IMR-90 (cell line): Measurements from ENCODE around the gene ASTL. TPM values are rescaled to one million over a fixed set of nuclear protein-coding genes. Genes with fewer than 3 reads are reported as not detected.

Experiments used
- ATAC-seq: fragments of 200-7000 bp; cut with Tn5 transposase; 2 replicates; pipeline ENCODE4 v1.9.1; 2020; ENCODE audit warnings: low read depth, mild to moderate bottlenecking, moderate library complexity
- BruUV-seq: library from RNA; stranded (reverse); fragments of 400-500 nt; replicated peaks from 2 replicates; lab custom pipeline; 2021; lab: Mats Ljungman, UMichigan
- CTCF ChIA-PET: fragments of 300-600 bp; formaldehyde crosslinking; extraction: SDS; loops from one replicate; lab custom pipeline; 2021; ENCODE audit warnings: antibody characterized with exemption; lab: Yijun Ruan, JAX
- POLR2A ChIA-PET: fragments of 300-600 bp; sonication (Branson Sonifier 250); formaldehyde crosslinking; loops from one replicate; lab custom pipeline; 2022; ENCODE audit warnings: antibody characterized with exemption; ENCODE audit not compliant: unreplicated experiment; lab: Charles Lee
- DNase-seq: peaks from one replicate; pipeline ENCODE4 v3.0.0; 2013
- H2AFZ ChIP-seq: replicated peaks from 2 replicates; pipeline ENCODE3; 2013; ENCODE audit warnings: low read length, mild to moderate bottlenecking; ENCODE audit not compliant: poor library complexity
- H2AK5ac ChIP-seq: 2 replicates; pipeline ENCODE4 v1.6.1; 2013; ENCODE audit warnings: low read depth, low read length, inconsistent platforms
- H2AK9ac ChIP-seq: replicated peaks from 2 replicates; pipeline ENCODE3; 2013; ENCODE audit warnings: mild to moderate bottlenecking, low read depth, low read length, moderate library complexity; ENCODE audit not compliant: poor library complexity
- H2BK120ac ChIP-seq: 2 replicates; pipeline ENCODE4 v1.6.1; 2013; ENCODE audit warnings: low read depth, low read length, inconsistent platforms
- H2BK15ac ChIP-seq: 3 replicates; pipeline ENCODE4 v1.6.1; 2013; ENCODE audit warnings: low read depth, low read length, inconsistent platforms
- H2BK20ac ChIP-seq: 2 replicates; pipeline ENCODE4 v1.6.1; 2013; ENCODE audit warnings: low read depth, mild to moderate bottlenecking, inconsistent platforms, low read length, moderate library complexity
- H2BK5ac ChIP-seq: 2 replicates; pipeline ENCODE4 v1.6.1; 2013; ENCODE audit warnings: mild to moderate bottlenecking, low read depth, low read length, inconsistent platforms; ENCODE audit not compliant: poor library complexity, severe bottlenecking
- H3K14ac ChIP-seq: replicated peaks from 2 replicates; pipeline ENCODE4 v1.6.1; 2013; ENCODE audit warnings: low read depth, low read length, inconsistent platforms
- H3K18ac ChIP-seq: 2 replicates; pipeline ENCODE4 v1.6.1; 2013; ENCODE audit warnings: low read depth, low read length, control low read depth
- H3K23ac ChIP-seq: 2 replicates; pipeline ENCODE4 v1.6.1; 2013; ENCODE audit warnings: low read depth, low read length, inconsistent platforms
- H3K27ac ChIP-seq: 2 replicates; pipeline ENCODE4 v1.5.1; 2013; ENCODE audit warnings: mild to moderate bottlenecking, control low read depth, low read length; ENCODE audit not compliant: insufficient read depth
- H3K27me3 ChIP-seq: 2 replicates; pipeline ENCODE4 v1.6.1; 2013; ENCODE audit warnings: low read length; ENCODE audit not compliant: control insufficient read depth, insufficient read depth
- H3K36me3 ChIP-seq: 2 replicates; pipeline ENCODE4 v1.6.1; 2013; ENCODE audit warnings: low read length, mixed read lengths; ENCODE audit not compliant: control insufficient read depth, insufficient read depth
- H3K4ac ChIP-seq: 2 replicates; pipeline ENCODE4 v1.6.1; 2013; ENCODE audit warnings: low read depth, low read length, inconsistent platforms
- H3K4me1 ChIP-seq: 2 replicates; pipeline ENCODE4 v1.6.1; 2013; ENCODE audit warnings: low read length, mixed read lengths; ENCODE audit not compliant: control insufficient read depth, insufficient read depth
- H3K4me2 ChIP-seq: 2 replicates; pipeline ENCODE4 v1.6.1; 2013; ENCODE audit warnings: low read depth, mild to moderate bottlenecking, control low read depth, low read length, moderate library complexity
- H3K4me3 ChIP-seq: 2 replicates; pipeline ENCODE4 v1.5.1; 2013; ENCODE audit warnings: low read depth, mild to moderate bottlenecking, control low read depth, low read length, moderate library complexity; ENCODE audit not compliant: insufficient read depth
- H3K56ac ChIP-seq: 2 replicates; pipeline ENCODE4 v1.6.1; 2013; ENCODE audit warnings: low read length, inconsistent platforms; ENCODE audit not compliant: insufficient read depth; ENCODE audit errors: extremely low read depth
- H3K79me1 ChIP-seq, 2 experiments: 2 replicates each; pipeline ENCODE4 v1.6.1; 2013; ENCODE audit warnings: low read length in 2 of 2, inconsistent platforms in 1 of 2, low read depth in 1 of 2
- H3K9ac ChIP-seq: 2 replicates; pipeline ENCODE4 v1.6.1; 2013; ENCODE audit warnings: low read depth, low read length, control low read depth
- H3K9me1 ChIP-seq: 2 replicates; pipeline ENCODE4 v1.6.1; 2013; ENCODE audit warnings: low read length, inconsistent platforms; ENCODE audit not compliant: insufficient read depth
- H3K9me3 ChIP-seq: 2 replicates; pipeline ENCODE4 v1.6.1; 2013; ENCODE audit warnings: low read length; ENCODE audit not compliant: control insufficient read depth, insufficient read depth
- H4K20me1 ChIP-seq: 2 replicates; pipeline ENCODE4 v1.6.1; 2013; ENCODE audit warnings: low read length, inconsistent platforms; ENCODE audit not compliant: insufficient read depth
- H4K5ac ChIP-seq: 2 replicates; pipeline ENCODE4 v1.6.1; 2013; ENCODE audit warnings: mild to moderate bottlenecking, low read depth, low read length, control low read depth
- H4K8ac ChIP-seq, 2 experiments: 2 replicates each; pipeline ENCODE4 v1.6.1; 2013; ENCODE audit warnings: low read depth in 2 of 2, low read length in 2 of 2, control low read depth in 1 of 2, inconsistent platforms in 1 of 2
- H4K91ac ChIP-seq: 2 replicates; pipeline ENCODE4 v1.6.1; 2013; ENCODE audit warnings: low read depth, low read length, inconsistent platforms; ENCODE audit not compliant: insufficient read depth
- BHLHE40 ChIP-seq: fragments of 150-350 bp; IDR thresholded peaks from 2 replicates; pipeline ENCODE4 v1.6.1; 2016; ENCODE audit warnings: mild to moderate bottlenecking, low read depth, low read length
- CEBPB ChIP-seq: IDR thresholded peaks from 2 replicates; pipeline ENCODE4 v1.6.1; 2012; ENCODE audit warnings: low read depth, low read length, improper control_type of control experiment
- CHD1 ChIP-seq: IDR thresholded peaks from 2 replicates; pipeline ENCODE4 v1.6.1; 2012; ENCODE audit warnings: low read depth, low read length, improper control_type of control experiment
- CTCF ChIP-seq: conservative IDR thresholded peaks from 2 replicates; pipeline ENCODE4 v1.5.1; 2012; ENCODE audit warnings: mild to moderate bottlenecking, low read depth, low read length, improper control_type of control experiment
- ELK1 ChIP-seq: fragments of 150-350 bp; IDR thresholded peaks from 2 replicates; pipeline ENCODE4 v1.6.1; 2016; ENCODE audit warnings: low read depth, mild to moderate bottlenecking, low read length, moderate library complexity, borderline replicate concordance
- FOS ChIP-seq: fragments of 150-350 bp; IDR thresholded peaks from 2 replicates; pipeline ENCODE4 v1.6.1; 2016; ENCODE audit warnings: low read depth, low read length
- MAFK ChIP-seq: IDR thresholded peaks from 2 replicates; pipeline ENCODE4 v1.6.1; 2012; ENCODE audit warnings: low read depth, low read length, improper control_type of control experiment
- MAZ ChIP-seq: IDR thresholded peaks from 2 replicates; pipeline ENCODE4 v1.6.1; 2012; ENCODE audit warnings: low read depth, mild to moderate bottlenecking, low read length, improper control_type of control experiment, moderate library complexity, borderline replicate concordance
- MXI1 ChIP-seq: IDR thresholded peaks from 2 replicates; pipeline ENCODE4 v1.6.1; 2012; ENCODE audit warnings: low read depth, mild to moderate bottlenecking, low read length, moderate library complexity, borderline replicate concordance
- NFE2L2 ChIP-seq: fragments of 150-350 bp; IDR thresholded peaks from 2 replicates; pipeline ENCODE4 v1.6.1; 2016; ENCODE audit warnings: low read depth, mild to moderate bottlenecking, low read length
- POLR2A ChIP-seq: IDR thresholded peaks from 2 replicates; pipeline ENCODE4 v1.6.1; 2012; ENCODE audit warnings: mild to moderate bottlenecking, low read depth, low read length
- RAD21 ChIP-seq: IDR thresholded peaks from 2 replicates; pipeline ENCODE4 v1.6.1; 2012; ENCODE audit warnings: low read length, improper control_type of control experiment
- RCOR1 ChIP-seq: IDR thresholded peaks from 2 replicates; pipeline ENCODE4 v1.6.1; 2012; ENCODE audit warnings: mild to moderate bottlenecking, low read length, improper control_type of control experiment; ENCODE audit not compliant: insufficient replicate concordance
- RFX5 ChIP-seq: IDR thresholded peaks from 2 replicates; pipeline ENCODE4 v1.8.0; 2012; ENCODE audit warnings: low read depth, mild to moderate bottlenecking, low read length, moderate library complexity
- SMC3 ChIP-seq: fragments of 150-350 bp; IDR thresholded peaks from 2 replicates; pipeline ENCODE4 v1.6.1; 2016; ENCODE audit warnings: low read depth, mild to moderate bottlenecking, antibody characterized with exemption, low read length, moderate library complexity
- USF2 ChIP-seq: fragments of 150-350 bp; IDR thresholded peaks from 2 replicates; pipeline ENCODE4 v1.6.1; 2017; ENCODE audit warnings: mild to moderate bottlenecking, antibody characterized with exemption, low read length, low read depth
- WGBS, 2 experiments: methylation state at CpG; one replicate each; pipeline versions ENCODE4 v1.1.5 to v1.1.7; 2013; ENCODE audit warnings: missing lambda C conversion rate in 2 of 2; ENCODE audit not compliant: insufficient read length in 1 of 2; ENCODE audit errors: extremely low coverage in 2 of 2; 5-methylcytosine and 5-hydroxymethylcytosine counted together
- dilution Hi-C: fragments of 300-500 bp; cut with HindIII; formaldehyde crosslinking; loops from one replicate; pipeline ENCODE4 v1.14.3; 2018; ENCODE audit warnings: low sequenced_read_pairs; ENCODE audit not compliant: unreplicated experiment
- in situ Hi-C: fragments of 300-500 bp; cut with MboI; formaldehyde crosslinking; loops from 3 replicates; pipeline ENCODE4 v1.14.3; 2019; ENCODE audit warnings: low sequenced_read_pairs, inconsistent platforms, mixed read lengths
- intact Hi-C: fragments of 100-400 bp; cut with micrococcal nuclease; formaldehyde crosslinking; loops from 2 replicates; pipeline ENCODE4 v1.10.0; 2022
- polyA plus RNA-seq, 3 experiments: library from polyadenylated mRNA; depleted of rRNA; stranded (reverse); fragments of >200 nt; gene quantifications; 2 replicates each; pipeline ENCODE4 v1.2.3, GENCODE V29; 2012; ENCODE audit warnings: low replicate concordance in 1 of 3
- total RNA-seq: library from RNA; depleted of rRNA; stranded (reverse); fragments of >200 nt; gene quantifications from 2 replicates; pipeline ENCODE4 v1.2.3, GENCODE V29; 2012

Gene ASTL
- total and polyA plus RNA-seq, 2 of the 4 experiments (the other 2 are of a cell fraction), result not detected

GRCh38 chr2:96139181-96139758, 968 bp upstream of the ASTL start:
- Histone ChIP-seq H2AK5ac (no peak overlapping the region), H3K4me3 (no peak overlapping the region), H2BK120ac (no peak overlapping the region), H3K4me1 (no peaks in the 10 kb centered on the region), H4K91ac (no peak overlapping the region), H3K79me1 (peaks cover 0 to under 1% of the 10 kb centered on the region in 2 experiments; a peak in 1 of 4 replicates), H3K9me1 (no peaks in the 10 kb centered on the region), H4K8ac (no peak overlapping the region), H3K4me2 (no peak overlapping the region), H3K23ac (no peak overlapping the region), H3K27ac (no peak overlapping the region), H3K18ac (no peak overlapping the region), H3K56ac (no peak overlapping the region), H2BK20ac (no peak overlapping the region), H2BK5ac (no peak overlapping the region), H2AFZ (no peak overlapping the region), H3K9me3 (no peaks in the 10 kb centered on the region), H3K14ac (no peak overlapping the region), H2AK9ac (no peak overlapping the region), H3K4ac (no peak overlapping the region), H4K20me1 (no peaks in the 10 kb centered on the region; the same call in 1 of the 2 replicates), H3K9ac (no peak overlapping the region), H4K5ac (no peak overlapping the region), H2BK15ac (no peak overlapping the region), H3K36me3 (no peaks in the 10 kb centered on the region), H3K27me3 (peaks cover 26% of the 10 kb centered on the region)
- no peak for TF ChIP-seq USF2
- no peak for TF ChIP-seq MAFK
- TF ChIP-seq BHLHE40, result no peak
- no peak for TF ChIP-seq CEBPB
- TF ChIP-seq RFX5, result no peak
- no peak for TF ChIP-seq MXI1
- TF ChIP-seq FOS, result no peak
- TF ChIP-seq RCOR1, result no peak
- TF ChIP-seq ELK1, result no peak
- TF ChIP-seq POLR2A, result no peak
- TF ChIP-seq RAD21, result no peak
- TF ChIP-seq MAZ, result no peak
- TF ChIP-seq SMC3, result no peak
- no peak for TF ChIP-seq CTCF
- TF ChIP-seq NFE2L2, result no peak
- TF ChIP-seq CHD1, result no peak
- WGBS, 2 experiments, result 70% methylated on average over 2 of the region's 7 CpGs; no CpG with 5 or more reads in 1 of the 2 experiments
- intact Hi-C loops (loop anchor here (2.0 kb wide), 1 partner anchor 370 kb away; no protein-coding TSS in a partner anchor), in situ Hi-C loops (loop anchor here (10.0 kb wide), 1 partner anchor 126 kb away; the partner anchor contains the start of genes CIAO1 and TMEM127), dilution Hi-C loops (no loop called here)
- ATAC-seq (no peak), DNase-seq (no peak)
- BruUV-seq, result no TSS peak
- CTCF ChIA-PET, result interaction anchor here (0.7 to 1.2 kb wide), 5 partner anchors 22 to 128 kb away, joined by 3 to 6 read pairs (median 4); no protein-coding TSS in a partner anchor
- POLR2A ChIA-PET, result no interaction called here
